ENCODE data around the gene ACKR2. TPM values are rescaled to one million over a fixed set of nuclear protein-coding genes. Genes with fewer than 3 reads are reported as not detected.

Gene ACKR2
- total RNA-seq, 1 experiment from 2014 or later, result 0.45 TPM

- no peak overlapping the region for H3K4me3 Mint-ChIP-seq (ENCODE audit: low read depth, unreplicated experiment)
- BruUV-seq (replicated peaks), result no TSS peak
Measured at GRCh38 chr3:42841332-42841731, 32.1 kb downstream of the ACKR2 start.

GRCh38 chr3:42843713-42844411 lies 34.6 kb downstream of the ACKR2 start:
- CTCF ChIA-PET, result no interaction called here
- H3K4me3 Mint-ChIP-seq (ENCODE audit: low read depth, unreplicated experiment), result no peak overlapping the region

More at GRCh38 chr3:42841332-42841731, 32.1 kb downstream of the ACKR2 start:
- H3K36me3 Mint-ChIP-seq (ENCODE audit: insufficient read depth, unreplicated experiment), result no peaks in the 10 kb centered on the region
- CTCF ChIA-PET, result no interaction called here
- H3K9me3 Mint-ChIP-seq (ENCODE audit: low read depth, unreplicated experiment), result no peaks in the 10 kb centered on the region
- no peak for DNase-seq
- no peak overlapping the region for H3K27ac Mint-ChIP-seq (ENCODE audit: unreplicated experiment)
- intact Hi-C loops (cut with micrococcal nuclease; ENCODE audit: unreplicated experiment), result no loop called here
- H3K27me3 Mint-ChIP-seq (ENCODE audit: unreplicated experiment), result no peaks in the 10 kb centered on the region
- no peaks in the 10 kb centered on the region for H3K4me1 Mint-ChIP-seq (ENCODE audit: low read depth, unreplicated experiment)
- TF ChIP-seq CTCF (IDR thresholded peaks at IDR 0.05; ENCODE audit: unreplicated experiment), result no peak

GRCh38 chr3:42844412-42844713 lies 35.1 kb downstream of the ACKR2 start:
- no peak for DNase-seq
- no peak overlapping the region for H3K4me3 Mint-ChIP-seq (ENCODE audit: low read depth, unreplicated experiment)
- peaks cover 15% of the 10 kb centered on the region for H3K27me3 Mint-ChIP-seq (ENCODE audit: unreplicated experiment)
- CTCF ChIA-PET, result no interaction called here
- TF ChIP-seq CTCF (IDR thresholded peaks at IDR 0.05; ENCODE audit: unreplicated experiment), result no peak
- no peaks in the 10 kb centered on the region for H3K4me1 Mint-ChIP-seq (ENCODE audit: low read depth, unreplicated experiment)
- no peaks in the 10 kb centered on the region for H3K9me3 Mint-ChIP-seq (ENCODE audit: low read depth, unreplicated experiment)
- intact Hi-C loops (cut with micrococcal nuclease; ENCODE audit: unreplicated experiment), result no loop called here
- H3K36me3 Mint-ChIP-seq (ENCODE audit: insufficient read depth, unreplicated experiment), result no peaks in the 10 kb centered on the region
- H3K27ac Mint-ChIP-seq (ENCODE audit: unreplicated experiment), result no peak overlapping the region
- BruUV-seq (replicated peaks), result no TSS peak

More at GRCh38 chr3:42843713-42844411, 34.6 kb downstream of the ACKR2 start:
- Mint-ChIP-seq H3K27me3 (ENCODE audit: unreplicated experiment) (peaks cover 15% of the 10 kb centered on the region), H3K27ac (ENCODE audit: unreplicated experiment) (no peak overlapping the region), H3K4me1 (ENCODE audit: low read depth, unreplicated experiment) (no peaks in the 10 kb centered on the region), H3K36me3 (ENCODE audit: insufficient read depth, unreplicated experiment) (no peaks in the 10 kb centered on the region), H3K9me3 (ENCODE audit: low read depth, unreplicated experiment) (no peaks in the 10 kb centered on the region)
- no peak for DNase-seq
- intact Hi-C loops (cut with micrococcal nuclease; ENCODE audit: unreplicated experiment), result no loop called here
- no peak for TF ChIP-seq CTCF (IDR thresholded peaks at IDR 0.05; ENCODE audit: unreplicated experiment)
- BruUV-seq (replicated peaks), result no TSS peak

GRCh38 chr3:42844815-42845214 lies 35.6 kb downstream of the ACKR2 start:
- no peaks in the 10 kb centered on the region for H3K36me3 Mint-ChIP-seq (ENCODE audit: insufficient read depth, unreplicated experiment)
- no peaks in the 10 kb centered on the region for H3K4me1 Mint-ChIP-seq (ENCODE audit: low read depth, unreplicated experiment)
- peaks cover 15% of the 10 kb centered on the region for H3K27me3 Mint-ChIP-seq (ENCODE audit: unreplicated experiment)
- no peak for DNase-seq
- BruUV-seq (replicated peaks), result no TSS peak
- no peak overlapping the region for H3K4me3 Mint-ChIP-seq (ENCODE audit: low read depth, unreplicated experiment)
- TF ChIP-seq CTCF (IDR thresholded peaks at IDR 0.05; ENCODE audit: unreplicated experiment), result no peak
- H3K27ac Mint-ChIP-seq (ENCODE audit: unreplicated experiment), result no peak overlapping the region
- CTCF ChIA-PET, result no interaction called here
- H3K9me3 Mint-ChIP-seq (ENCODE audit: low read depth, unreplicated experiment), result no peaks in the 10 kb centered on the region
- intact Hi-C loops (cut with micrococcal nuclease; ENCODE audit: unreplicated experiment), result no loop called here
